OCI-LY1 (cell line): ENCODE results near the gene PEX7.

Experiments
- EZH2 ChIP-seq: fragments of 200-600 bp; sonication (generic), shearing (Covaris generic); IDR thresholded peaks from 2 replicates; pipeline ENCODE4 v1.8.0; 2017; ENCODE audit warnings: borderline replicate concordance, mixed run types, mild to moderate bottlenecking, antibody characterized with exemption, low read length, moderate library complexity, mixed read lengths
- TF ChIP-seq, protein P1 (sequence below): fragments of 200-600 bp; sonication (generic), shearing (Covaris generic); IDR thresholded peaks from 2 replicates; pipeline ENCODE4 v1.5.1; 2017; ENCODE audit warnings: mild to moderate bottlenecking, antibody characterized with exemption, low read length, moderate library complexity, mixed read lengths

DNA sequence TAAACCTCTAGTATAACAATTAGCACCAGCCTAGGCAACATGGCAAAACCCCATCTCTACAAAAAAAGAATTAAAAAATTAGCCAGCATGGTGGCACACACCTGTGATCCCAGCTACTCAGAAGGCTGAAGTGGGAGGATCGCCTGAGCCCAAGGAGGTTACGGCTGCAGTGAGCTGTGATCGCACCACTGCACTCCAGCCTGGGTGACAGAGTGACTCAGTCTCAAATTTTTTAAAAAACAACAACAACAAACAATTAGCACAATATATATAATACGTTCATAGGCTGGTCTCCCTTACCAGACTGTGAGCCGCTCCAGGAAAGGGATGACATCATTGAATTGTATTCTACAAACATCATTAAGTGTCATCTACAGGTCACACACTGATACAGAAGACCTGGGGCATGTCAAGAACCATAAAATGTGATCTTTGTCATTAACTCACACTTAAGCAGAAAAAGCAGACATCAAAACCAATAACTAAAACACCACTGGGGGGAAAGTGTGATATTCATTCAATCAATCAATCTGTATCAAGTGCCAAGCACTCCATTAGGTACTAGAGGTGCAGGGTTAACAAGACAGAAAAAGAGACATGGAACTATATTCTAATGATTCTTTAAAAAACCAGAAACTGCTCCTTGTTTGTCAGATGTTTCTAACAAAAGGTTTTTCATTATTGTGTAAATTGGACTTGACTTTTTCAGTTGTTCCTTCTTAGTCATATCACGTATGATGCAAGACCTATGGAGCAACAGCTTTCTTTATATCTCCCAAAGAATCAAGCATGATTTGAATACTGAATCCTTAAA, 48.0 kb upstream of the PEX7 start:
- TF ChIP-seq, protein P1, sequence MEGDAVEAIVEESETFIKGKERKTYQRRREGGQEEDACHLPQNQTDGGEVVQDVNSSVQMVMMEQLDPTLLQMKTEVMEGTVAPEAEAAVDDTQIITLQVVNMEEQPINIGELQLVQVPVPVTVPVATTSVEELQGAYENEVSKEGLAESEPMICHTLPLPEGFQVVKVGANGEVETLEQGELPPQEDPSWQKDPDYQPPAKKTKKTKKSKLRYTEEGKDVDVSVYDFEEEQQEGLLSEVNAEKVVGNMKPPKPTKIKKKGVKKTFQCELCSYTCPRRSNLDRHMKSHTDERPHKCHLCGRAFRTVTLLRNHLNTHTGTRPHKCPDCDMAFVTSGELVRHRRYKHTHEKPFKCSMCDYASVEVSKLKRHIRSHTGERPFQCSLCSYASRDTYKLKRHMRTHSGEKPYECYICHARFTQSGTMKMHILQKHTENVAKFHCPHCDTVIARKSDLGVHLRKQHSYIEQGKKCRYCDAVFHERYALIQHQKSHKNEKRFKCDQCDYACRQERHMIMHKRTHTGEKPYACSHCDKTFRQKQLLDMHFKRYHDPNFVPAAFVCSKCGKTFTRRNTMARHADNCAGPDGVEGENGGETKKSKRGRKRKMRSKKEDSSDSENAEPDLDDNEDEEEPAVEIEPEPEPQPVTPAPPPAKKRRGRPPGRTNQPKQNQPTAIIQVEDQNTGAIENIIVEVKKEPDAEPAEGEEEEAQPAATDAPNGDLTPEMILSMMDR: no peak
- no peak for TF ChIP-seq EZH2
